ENCODE measurements around the gene IL6R.

- no peak for TF ChIP-seq CTCF (IDR thresholded peaks at IDR 0.05)
- TF ChIP-seq POLR2A (IDR thresholded peaks at IDR 0.05), result no peak
These were observed 55.6 kb downstream of the IL6R start for GRCh38 chr1:154460695-154461260.
